NAMALWA (cell line): Measurements from ENCODE around the gene CHURC1.

Experiments
- DNase-seq: peaks from one replicate; pipeline ENCODE4 v3.0.0-alpha.2; 2015; ENCODE audit warnings: low spot score

Gene CHURC1

GRCh38 chr14:64914237-64915028 is at the start of gene CHURC1:
CHURC1 (plus strand) TSS chr14:64914455; CDS start chr14:64914496, 41 bp downstream.
- peak; percentile 96 for DNase-seq

GRCh38 chr14:64865109-64865508 is 49.1 kb upstream of the CHURC1 start:
- DNase-seq: no peak

- DNase-seq: no peak
Observed at GRCh38 chr14:64865992-64866391, 48.3 kb upstream of the CHURC1 start.

DNA sequence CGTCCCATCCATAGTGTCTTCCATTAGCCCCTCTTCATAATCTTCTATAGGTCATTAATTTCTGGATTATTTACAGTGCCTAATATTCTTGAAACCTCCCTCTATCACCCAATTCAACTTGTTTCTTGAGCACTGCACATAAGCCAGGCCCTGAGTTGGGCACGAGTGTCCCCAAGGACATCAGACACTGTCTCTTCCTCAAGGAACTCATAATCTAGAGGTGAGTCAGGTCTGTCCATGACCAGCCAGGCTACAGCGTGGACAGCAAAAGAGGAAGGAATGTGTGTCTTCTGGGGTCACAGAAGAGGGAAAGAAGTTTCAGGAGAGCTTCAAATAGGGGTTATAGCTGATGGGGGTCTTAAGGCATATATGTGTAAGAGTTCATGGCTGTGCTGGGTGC is 47.1 kb upstream of the CHURC1 start:
- DNase-seq: no peak

GRCh38 chr14:64868379-64868778 is 45.9 kb upstream of the CHURC1 start:
- no peak for DNase-seq

- DNase-seq: no peak
Observed at GRCh38 chr14:64868841-64869240, 45.4 kb upstream of the CHURC1 start.

DNA sequence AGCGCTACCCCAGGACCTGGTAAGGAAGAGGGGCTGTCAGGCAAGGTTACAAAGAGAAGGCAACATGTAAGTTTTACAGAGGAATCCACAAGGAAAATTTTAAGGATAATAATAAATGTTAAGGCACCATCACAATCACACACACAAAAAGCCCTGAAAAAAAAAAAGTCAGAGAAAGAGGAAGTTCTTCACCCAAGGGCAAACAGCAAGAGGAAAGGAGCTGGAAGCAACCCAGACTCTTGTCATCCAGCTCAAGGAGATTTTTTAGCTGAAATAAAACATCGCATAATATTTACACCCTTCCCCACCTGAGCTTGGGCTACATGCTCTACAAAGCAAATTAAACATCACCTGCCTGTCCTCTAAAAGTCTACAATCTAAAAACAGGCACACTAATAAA is 44.1 kb upstream of the CHURC1 start:
- DNase-seq: peak; percentile 6

DNA sequence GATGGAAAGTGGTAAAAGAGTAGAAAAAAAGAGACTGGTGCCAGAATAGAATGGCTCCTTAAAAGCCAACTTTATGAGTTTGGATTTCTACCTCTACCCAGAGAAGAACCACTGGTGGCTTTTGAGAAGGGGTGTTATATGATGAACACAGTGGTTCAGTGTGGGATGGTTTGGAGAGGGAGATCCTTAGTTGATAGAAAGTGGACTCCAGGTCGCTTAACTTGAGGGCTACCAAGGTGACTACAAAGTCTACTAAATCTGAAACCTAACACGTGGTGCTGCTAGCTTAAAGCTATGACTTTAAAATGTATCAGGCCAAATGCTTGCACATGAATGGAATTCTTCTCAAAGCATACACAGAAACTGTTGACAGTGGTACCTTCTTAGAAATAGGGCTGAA is 42.9 kb upstream of the CHURC1 start:
- DNase-seq: no peak

DNA sequence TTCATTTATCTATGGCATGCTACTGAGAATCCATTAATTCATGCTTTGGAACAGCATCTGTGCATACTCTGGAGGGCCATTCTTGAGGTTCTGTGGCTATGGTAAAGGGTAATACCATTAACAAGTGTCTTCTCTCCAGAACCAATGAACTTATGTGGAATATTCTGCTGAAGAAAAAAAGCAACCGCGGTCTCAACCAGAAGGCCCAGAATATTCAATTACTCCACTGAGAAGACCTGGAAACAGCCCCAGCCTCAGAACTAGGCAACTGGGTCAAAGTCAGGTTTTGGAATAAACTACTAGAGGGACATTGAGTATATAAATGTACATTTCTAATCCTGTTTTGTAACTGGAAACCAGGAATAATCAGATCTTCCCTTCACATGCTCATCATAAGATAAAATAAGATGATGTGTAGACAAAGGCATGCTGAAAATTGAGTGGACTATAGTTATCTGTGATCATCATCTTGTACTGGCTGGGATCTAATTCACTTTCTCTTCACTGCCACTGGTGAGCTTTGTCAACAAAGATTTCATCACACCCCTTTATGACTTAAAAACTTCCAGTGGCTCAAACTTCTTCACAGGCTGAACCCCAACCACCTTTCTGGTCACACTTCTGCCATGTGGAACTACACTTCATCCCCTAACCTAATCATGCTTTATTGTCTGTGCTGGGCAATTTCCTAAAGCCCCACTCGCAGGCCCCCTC is 40.6 kb upstream of the CHURC1 start:
- DNase-seq: no peak

- DNase-seq: no peak
Observed at GRCh38 chr14:64875350-64875749, 38.9 kb upstream of the CHURC1 start.

- no peak for DNase-seq
Observed at GRCh38 chr14:64877846-64878245, 36.4 kb upstream of the CHURC1 start.

DNA sequence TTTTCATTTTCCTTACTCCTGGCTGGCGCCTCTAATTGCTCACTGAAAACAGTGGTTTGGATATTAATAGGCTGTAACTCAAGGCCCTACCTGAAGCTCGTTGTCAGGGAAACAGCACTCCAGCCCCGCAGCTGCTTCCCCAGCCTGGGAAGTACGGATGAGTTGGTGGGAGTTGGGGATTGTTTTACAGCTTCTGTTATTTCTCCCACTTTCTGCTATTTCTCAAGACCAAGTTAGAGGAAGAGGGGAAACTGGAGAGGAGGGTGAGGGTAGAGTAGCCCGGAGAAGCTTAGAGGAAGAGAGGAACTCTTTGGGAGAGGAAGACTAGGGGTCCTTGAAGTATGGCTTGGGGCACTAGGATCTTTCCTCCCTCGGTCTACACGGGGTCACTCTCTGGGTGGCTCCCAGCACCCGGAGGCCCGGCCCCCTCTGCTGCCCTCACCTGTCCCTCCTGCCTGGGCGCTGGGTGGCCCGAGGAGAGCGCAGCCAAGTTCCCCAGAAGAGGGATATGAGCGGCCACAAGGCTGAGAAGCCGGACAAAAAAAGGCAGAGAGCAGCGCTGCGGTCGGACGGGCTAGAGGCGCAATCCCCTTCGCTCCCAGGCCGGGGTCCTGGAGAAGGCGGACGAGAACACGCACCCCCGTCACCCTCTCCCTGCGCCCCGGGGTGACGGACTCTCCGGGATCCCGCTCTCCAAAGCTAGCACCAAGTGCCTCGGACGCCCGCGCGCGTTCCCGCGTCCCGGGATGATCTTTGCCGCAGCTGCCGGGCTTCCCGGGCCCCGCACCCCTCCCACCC is 35.2 kb upstream of the CHURC1 start:
- no peak for DNase-seq

- peak; percentile 40 for DNase-seq
Observed at GRCh38 chr14:64879635-64880220, 34.5 kb upstream of the CHURC1 start, which contains the start of gene SPTB. SPTB (minus strand) TSS chr14:64879907; CDS start chr14:64823094, 56,813 bp downstream.

DNA sequence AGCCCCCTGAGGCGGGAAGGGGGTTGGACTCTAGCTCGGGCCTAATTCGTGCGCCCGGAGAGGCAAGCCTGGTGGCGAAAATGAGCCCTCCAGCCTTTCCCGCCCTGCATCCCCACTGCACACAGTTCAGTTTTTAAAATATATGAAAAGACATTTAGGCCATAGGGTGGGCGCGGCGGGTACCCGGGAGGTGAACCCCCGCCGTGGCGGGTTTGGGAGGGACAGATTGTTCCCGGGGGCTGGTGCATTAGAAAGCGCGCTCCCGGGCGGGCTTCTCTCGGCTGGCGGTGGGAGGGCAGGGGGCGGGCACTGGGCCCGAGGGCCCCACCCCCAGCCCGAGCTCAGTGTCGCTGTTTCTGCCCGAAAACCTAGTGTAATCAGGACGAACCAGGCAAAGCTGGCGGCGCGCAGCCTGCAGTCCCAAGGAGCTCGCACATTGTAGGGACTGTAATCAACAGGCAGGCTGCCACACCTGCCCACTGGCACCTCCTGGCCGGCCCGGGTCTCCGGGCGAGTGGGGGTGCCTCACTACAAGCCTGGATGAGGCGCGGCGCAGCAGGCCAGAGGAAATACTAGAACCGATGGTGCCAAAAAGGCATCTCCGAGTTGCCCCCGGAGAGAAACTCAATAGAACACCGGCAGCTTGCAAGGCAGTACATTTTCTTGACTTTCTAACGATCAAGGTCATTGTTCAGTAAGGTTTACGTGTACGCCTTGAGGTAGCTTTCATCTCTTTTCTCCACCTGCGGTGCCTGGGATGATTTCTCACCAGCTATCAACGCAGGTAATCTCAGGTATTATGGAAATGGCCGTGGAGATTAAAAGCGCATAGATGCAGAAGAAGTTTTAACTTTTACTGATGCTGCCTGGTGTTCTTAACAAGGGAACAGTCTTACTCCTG is 33.8 kb upstream of the CHURC1 start:
- peak; percentile 41 for DNase-seq

GRCh38 chr14:64885559-64885958 is 28.7 kb upstream of the CHURC1 start:
- DNase-seq: no peak

- DNase-seq: no peak
Observed at GRCh38 chr14:64889352-64889751, 24.9 kb upstream of the CHURC1 start.

GRCh38 chr14:64891173-64891838 is 22.9 kb upstream of the CHURC1 start:
- no peak for DNase-seq

GRCh38 chr14:64891839-64892375 is 22.3 kb upstream of the CHURC1 start:
- DNase-seq: peak; percentile 62

DNA sequence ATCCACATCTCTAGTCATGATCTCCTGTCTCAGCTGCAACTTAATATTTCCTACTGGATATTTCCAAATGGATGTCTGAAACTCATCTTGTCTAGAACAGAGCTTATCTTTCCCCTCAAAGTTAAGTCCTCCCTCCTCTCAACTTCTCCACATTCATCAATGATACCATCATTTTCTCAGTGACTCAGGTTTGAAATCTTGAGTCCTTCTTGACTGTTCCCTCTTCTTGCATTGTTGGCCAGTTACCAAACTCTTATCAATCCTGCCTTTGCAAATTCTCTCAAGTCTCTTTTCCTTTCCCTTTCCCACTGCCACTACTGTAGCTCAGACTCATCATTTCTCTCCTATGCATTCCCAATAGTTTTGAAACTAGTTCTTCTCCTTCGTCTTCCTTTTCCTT is 14.3 kb upstream of the CHURC1 start:
- no peak for DNase-seq

DNA sequence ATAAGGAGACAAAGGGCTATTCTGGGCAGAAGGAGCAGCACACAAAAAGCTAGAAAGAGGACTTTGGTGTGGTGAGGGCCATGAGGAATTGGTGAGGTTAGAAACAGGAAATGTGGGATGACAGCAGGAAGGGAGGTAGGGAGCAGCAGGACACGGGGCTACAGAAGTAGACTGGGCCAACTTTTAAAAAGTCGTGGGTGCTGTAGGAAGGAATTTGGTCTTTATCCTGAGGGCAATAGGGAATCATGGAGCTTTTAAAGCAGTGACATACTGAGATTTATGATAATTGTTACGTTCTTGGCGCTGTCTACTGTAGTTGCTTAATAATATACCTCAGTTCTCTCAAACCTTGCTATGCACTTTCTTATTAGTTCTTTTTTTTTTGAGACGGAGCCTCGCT is 8.2 kb upstream of the CHURC1 start:
- no peak for DNase-seq
